Ovary (tissue), 3 donors: Measurements from ENCODE around the gene CCNA1.

Experiments used
- CTCF ChIP-seq, 3 donors: fragments of 450-650 bp in 2 of 3; fragments of 200-600 bp in 1 of 3; IDR thresholded peaks; one replicate each; pipeline versions ENCODE4 v1.5.1 to v1.8.0; 2016 to 2022; ENCODE audit warnings: antibody characterized with exemption in 3 of 3, mild to moderate bottlenecking in 1 of 3
- EP300 ChIP-seq: sonication (generic); formaldehyde crosslinking; IDR thresholded peaks from one replicate; pipeline ENCODE4 v1.6.1; 2017; ENCODE audit warnings: antibody characterized with exemption
- POLR2A ChIP-seq: fragments of 450-650 bp; IDR thresholded peaks from one replicate; pipeline ENCODE4 v1.6.1; 2017; ENCODE audit warnings: antibody characterized with exemption, mild to moderate bottlenecking, moderate library complexity
- donor health status: DM: no; HTN: no; CAD: no.

GRCh38 chr13:36385489-36385888 lies 46.8 kb upstream of the CCNA1 start:
- TF ChIP-seq EP300 (no peak), CTCF (IDR thresholded peaks at IDR 0.05) (no peak), POLR2A (no peak)
